GM18499 (cell line): ENCODE data around the gene RIOX2.
"Not testable (repeated sequence)": the region's sequence is repeated elsewhere in the genome, so short reads cannot be mapped to it uniquely, and the experiment has no call there.

Experiments
- ATAC-seq: cut with Tn5 transposase; IDR thresholded peaks from one replicate; pipeline ENCODE4 v1.9.1; 2021; ENCODE audit warnings: moderate number of reproducible peaks; ENCODE audit not compliant: insufficient read depth, unreplicated experiment

Gene RIOX2

GRCh38 chr3:97971679-97972567, at the start of gene RIOX2:
Gene RIOX2, minus strand, starts transcription at chr3:97972431. Its CDS starts 4,838 bp downstream, at chr3:97967593.
- peak; percentile 48 for ATAC-seq

GRCh38 chr3:98020412-98020811, 48.2 kb upstream of the RIOX2 start:
- ATAC-seq, result no peak

- ATAC-seq, result no peak
These were observed 46.1 kb upstream of the RIOX2 start for GRCh38 chr3:98018301-98018700.

- ATAC-seq, result no peak
These were observed 42.0 kb upstream of the RIOX2 start for GRCh38 chr3:98014268-98014585.

- ATAC-seq, result no peak
These were observed 41.4 kb upstream of the RIOX2 start for GRCh38 chr3:98013411-98014267.

- ATAC-seq, result no peak
These were observed 40.7 kb upstream of the RIOX2 start for GRCh38 chr3:98012979-98013378.

GRCh38 chr3:98010883-98011449, 38.7 kb upstream of the RIOX2 start:
- ATAC-seq, result not testable (repeated sequence)

DNA sequence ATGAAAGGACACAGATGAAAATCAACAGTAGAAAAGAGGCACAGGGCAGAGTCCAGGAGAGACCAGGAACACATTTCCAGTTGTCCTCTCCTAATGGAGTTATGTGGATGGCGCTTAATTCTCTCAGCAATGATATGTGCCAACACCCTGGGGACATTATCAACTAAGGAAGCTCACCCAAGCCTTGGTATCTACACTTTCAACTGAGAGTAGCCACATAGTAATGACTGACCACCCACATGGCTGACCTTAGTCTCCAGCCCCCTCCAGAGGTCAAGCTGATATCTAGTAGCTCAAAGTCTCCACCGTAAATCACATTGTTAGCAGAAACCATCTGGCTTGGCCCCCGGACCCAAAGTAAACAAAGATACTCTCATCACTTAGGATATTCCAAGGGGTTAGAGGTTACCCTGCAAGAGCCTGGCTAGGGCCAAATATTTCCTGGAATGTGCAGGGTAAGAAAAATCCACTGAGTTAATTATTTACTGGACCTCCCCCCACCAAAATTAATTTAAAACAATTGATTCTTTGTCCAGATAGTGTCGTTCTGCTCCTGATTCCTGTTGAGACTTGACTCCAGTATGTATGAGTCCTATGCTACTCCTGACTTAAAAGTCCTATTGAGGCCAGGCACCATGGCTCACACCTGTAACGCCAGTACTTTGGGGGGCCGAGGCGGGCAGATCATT, 38.1 kb upstream of the RIOX2 start:
- ATAC-seq, result no peak

- peak; percentile 49 for ATAC-seq
These were observed 36.6 kb upstream of the RIOX2 start for GRCh38 chr3:98008855-98009254.

- ATAC-seq, result no peak
These were observed 33.2 kb upstream of the RIOX2 start for GRCh38 chr3:98005438-98005837.

DNA sequence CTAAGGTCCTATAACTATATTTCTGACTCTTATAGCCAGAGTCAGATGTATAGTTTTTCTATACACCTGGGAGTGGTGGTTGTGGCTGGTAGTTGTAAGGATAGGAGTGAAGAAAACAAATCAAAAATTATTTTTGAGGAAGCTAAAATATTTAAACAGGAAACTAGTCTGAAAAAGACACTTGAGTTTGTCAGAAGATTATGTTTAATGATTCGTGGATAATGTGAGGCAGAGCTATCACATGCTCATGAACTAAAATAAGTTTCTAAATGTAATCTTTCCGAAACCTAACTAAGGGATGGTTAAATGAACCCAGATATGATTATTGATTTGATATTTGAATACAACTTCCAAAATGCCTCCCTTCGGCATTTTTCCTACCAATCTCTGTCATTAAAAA, 32.5 kb upstream of the RIOX2 start:
- no peak for ATAC-seq

GRCh38 chr3:98003306-98003969, 31.2 kb upstream of the RIOX2 start:
- peak; percentile 58 for ATAC-seq

GRCh38 chr3:98002717-98003116, 30.5 kb upstream of the RIOX2 start:
- ATAC-seq, result no peak

DNA sequence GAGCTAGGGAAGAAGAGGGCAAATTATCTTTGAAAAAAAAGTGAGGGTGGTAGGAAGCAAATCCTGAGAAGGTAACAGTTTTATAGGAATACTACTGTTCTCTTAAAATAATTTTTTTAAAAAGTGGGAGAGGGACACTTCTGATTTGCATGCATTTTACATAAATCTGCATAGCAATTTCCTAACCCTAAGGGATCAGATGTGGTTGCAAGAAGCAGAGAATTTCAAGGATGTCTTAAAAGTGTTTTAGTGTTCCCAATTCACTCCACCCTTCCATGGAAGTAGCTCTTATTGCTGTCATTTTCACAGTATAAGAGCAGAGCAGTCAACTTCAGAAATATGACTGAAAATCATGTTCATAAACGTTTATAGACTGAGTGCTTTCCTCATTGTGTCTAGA, 27.8 kb upstream of the RIOX2 start:
- no peak for ATAC-seq

DNA sequence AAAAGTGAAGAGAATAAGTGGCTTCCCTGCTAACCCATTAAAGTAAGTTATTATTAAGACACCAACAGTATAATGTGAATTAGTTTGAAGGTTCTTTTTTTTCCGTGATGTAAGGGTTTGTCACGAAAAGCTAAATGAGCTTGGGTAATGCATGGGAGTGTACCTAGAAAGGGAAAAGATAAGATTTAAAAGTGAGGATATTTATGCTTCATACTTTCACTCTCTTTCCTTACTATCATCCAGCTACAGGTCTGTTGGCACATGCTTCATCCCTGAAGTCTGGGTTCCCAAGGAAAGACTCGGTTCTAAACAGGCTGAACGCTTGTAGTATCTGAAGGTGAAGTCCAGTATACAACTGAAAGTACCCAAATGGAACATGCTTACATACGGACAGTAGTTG, 26.9 kb upstream of the RIOX2 start:
- no peak for ATAC-seq

GRCh38 chr3:97996988-97997387, 24.8 kb upstream of the RIOX2 start:
- ATAC-seq, result no peak

DNA sequence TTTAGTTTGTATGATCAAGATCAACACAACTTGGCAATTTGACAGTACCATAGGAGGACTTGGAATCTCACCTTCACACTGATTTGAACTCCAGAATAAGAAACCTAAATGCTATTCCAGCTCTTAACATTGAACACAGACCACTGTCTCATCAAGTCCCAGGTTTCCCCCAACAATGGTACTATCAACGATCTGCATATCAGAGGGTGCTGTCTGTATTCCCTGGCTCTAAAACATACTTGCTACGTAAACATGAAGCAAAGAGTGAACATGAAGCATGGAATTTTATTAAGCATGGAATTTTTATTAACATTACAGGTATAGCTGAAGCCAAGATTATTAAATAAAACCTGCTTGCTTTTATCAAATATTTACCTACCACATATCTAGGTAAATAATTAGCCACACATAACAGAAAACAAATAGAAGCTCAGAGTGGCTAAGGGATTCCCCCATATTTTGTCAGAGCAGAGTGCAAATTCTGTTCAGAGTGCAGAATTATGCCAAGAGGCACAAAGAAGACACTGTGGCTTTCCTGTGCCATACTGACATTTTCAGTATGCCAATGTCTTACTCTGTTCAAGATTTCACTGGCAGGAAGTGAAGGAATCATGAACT, 22.2 kb upstream of the RIOX2 start:
- ATAC-seq, result no peak

DNA sequence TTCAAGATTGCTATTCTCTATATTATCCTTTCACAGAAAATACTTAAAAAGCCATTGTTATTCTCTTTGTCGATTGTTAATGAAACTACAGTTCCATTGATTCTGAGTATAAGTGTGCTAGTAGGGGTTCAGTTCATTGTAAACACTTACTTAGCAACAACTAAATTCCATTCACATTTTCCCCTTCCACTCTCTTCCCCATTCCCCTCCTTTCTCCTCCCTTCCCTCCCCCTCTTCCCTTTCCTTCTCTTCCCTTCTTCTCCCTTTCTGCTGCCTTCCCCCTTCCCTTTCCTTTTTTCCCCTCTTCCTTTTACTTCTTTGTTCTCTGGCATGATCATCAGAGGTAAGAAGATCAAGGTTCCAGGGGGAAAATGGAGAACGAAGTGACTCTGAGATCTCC, 21.3 kb upstream of the RIOX2 start:
- no peak for ATAC-seq

DNA sequence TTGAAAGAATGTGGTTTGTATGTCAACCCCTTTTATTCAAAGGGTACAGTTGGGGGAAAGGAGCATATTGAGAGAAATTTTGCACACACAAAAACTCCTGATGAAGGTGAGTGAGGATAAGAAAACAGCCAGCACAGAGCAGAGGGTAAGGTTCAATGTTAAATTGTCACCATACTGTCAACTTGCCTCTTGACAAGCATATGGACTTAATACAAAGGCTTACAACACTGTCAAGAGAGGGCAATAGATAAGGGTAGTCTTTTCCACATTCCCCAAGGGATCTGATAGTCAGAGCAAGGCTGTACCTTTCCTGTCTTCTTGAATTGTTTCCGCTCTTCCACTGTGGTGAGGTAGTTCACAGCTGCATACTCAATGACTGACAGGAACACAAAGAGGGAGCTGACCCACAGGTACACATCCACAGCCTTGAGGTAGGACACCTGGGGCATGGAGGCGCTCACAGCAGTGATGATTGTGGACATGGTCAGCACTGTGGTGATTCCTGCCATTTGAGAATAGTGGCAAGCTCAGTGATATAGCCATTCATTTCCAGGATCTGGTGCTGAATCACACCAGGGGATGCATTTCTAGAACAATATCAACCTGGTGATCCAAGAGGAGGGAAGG, 20.4 kb upstream of the RIOX2 start:
- ATAC-seq, result no peak
